Lower leg skin (tissue), 3 donors: ENCODE data around the gene DIP2C.

Source experiments
- CTCF ChIP-seq, 3 donors: fragments of 450-650 bp; IDR thresholded peaks; one replicate each; pipeline ENCODE4 v1.5.1; 2016; ENCODE audit warnings: antibody characterized with exemption in 3 of 3, mild to moderate bottlenecking in 3 of 3, moderate library complexity in 2 of 3
- POLR2A ChIP-seq, 2 donors: fragments of 450-650 bp; IDR thresholded peaks; one replicate each; pipeline ENCODE4 v1.6.1; 2016 to 2017; ENCODE audit warnings: antibody characterized with exemption in 2 of 2, mild to moderate bottlenecking in 1 of 2, moderate library complexity in 1 of 2

GRCh38 chr10:727162-727790 lies 37.8 kb upstream of the DIP2C start:
- TF ChIP-seq CTCF (IDR thresholded peaks at IDR 0.05) (no peak), POLR2A (IDR thresholded peaks at IDR 0.05) (no peak)
